ENCODE measurements around the gene OR4Q2.
"Not testable (repeated sequence)": the region's sequence is repeated elsewhere in the genome, so short reads cannot be mapped to it uniquely, and the experiment has no call there.

The OR4Q2 gene

GRCh38 chr14:20001863-20002262, at the start of gene OR4Q2:
Gene OR4Q2, plus strand, starts transcription at chr14:20002163.
- DNase-seq = no peak

GRCh38 chr14:19969735-19970134, 32.2 kb upstream of the OR4Q2 start:
- not testable (repeated sequence) for DNase-seq

- DNase-seq = no peak
These were observed 27.1 kb upstream of the OR4Q2 start for GRCh38 chr14:19974844-19975243.

GRCh38 chr14:19975291-19975690, 26.7 kb upstream of the OR4Q2 start, which contains the start of gene OR4K15:
Gene OR4K15, plus strand, starts transcription at chr14:19975591. Its CDS starts 0 bp downstream, at chr14:19975591.
- no peak for DNase-seq

GRCh38 chr14:19993438-19993837, 8.5 kb upstream of the OR4Q2 start:
- DNase-seq = no peak

GRCh38 chr14:20002319-20002718, 356 bp downstream of the OR4Q2 start:
- DNase-seq = no peak

GRCh38 chr14:20008156-20008555, 6.2 kb downstream of the OR4Q2 start:
- DNase-seq = no peak

- no peak for DNase-seq
These were observed 17.4 kb downstream of the OR4Q2 start, which contains the start of gene OR4K14 for GRCh38 chr14:20019257-20019865. Gene OR4K14, minus strand, starts transcription at chr14:20019307. Its CDS starts 4,114 bp downstream, at chr14:20015193.

GRCh38 chr14:20031058-20031457, 29.1 kb downstream of the OR4Q2 start:
- no peak for DNase-seq

GRCh38 chr14:20035449-20035848, 33.5 kb downstream of the OR4Q2 start:
- no peak for DNase-seq

GRCh38 chr14:20035938-20036337, 34.0 kb downstream of the OR4Q2 start, which contains the start of gene OR4K13:
Gene OR4K13, minus strand, starts transcription at chr14:20036038. Its CDS starts 1,280 bp downstream, at chr14:20034758.
- DNase-seq = no peak

- DNase-seq = no peak
These were observed 42.3 kb downstream of the OR4Q2 start for GRCh38 chr14:20044243-20044642.

GRCh38 chr14:20048202-20048601, 46.2 kb downstream of the OR4Q2 start:
- DNase-seq = no peak

Measured in RPMI8226 (cell line).